ENCODE data around the gene CNTD1. TPM values are rescaled to one million over a fixed set of nuclear protein-coding genes. Genes with fewer than 3 reads are reported as not detected.

CNTD1 gene
- total RNA-seq, 1 donor from 2014 or later: 0.20 TPM

GRCh38 chr17:42806249-42806648, 7.6 kb downstream of the CNTD1 start:
- DNase-seq: no peak

- no peak for DNase-seq
Observed at GRCh38 chr17:42809250-42809649, 10.6 kb downstream of the CNTD1 start.

GRCh38 chr17:42814633-42815399, 16.2 kb downstream of the CNTD1 start:
- no peak for DNase-seq

GRCh38 chr17:42817866-42818265, 19.2 kb downstream of the CNTD1 start:
- no peak for DNase-seq

- no peak for DNase-seq
Observed at GRCh38 chr17:42818379-42818778, 19.7 kb downstream of the CNTD1 start.

GRCh38 chr17:42819939-42820535, 21.4 kb downstream of the CNTD1 start:
- no peak for DNase-seq

- no peak for DNase-seq
Observed at GRCh38 chr17:42821176-42821575, 22.5 kb downstream of the CNTD1 start.

- no peak for DNase-seq
Observed at GRCh38 chr17:42827472-42827871, 28.8 kb downstream of the CNTD1 start.

- DNase-seq: no peak
Observed at GRCh38 chr17:42830971-42831370, 32.3 kb downstream of the CNTD1 start.

- peak; percentile 45 for DNase-seq
Observed at GRCh38 chr17:42832213-42832933, 33.7 kb downstream of the CNTD1 start.

GRCh38 chr17:42832934-42833766, 34.5 kb downstream of the CNTD1 start, which contains the start of gene PSME3:
Gene PSME3, plus strand, starts transcription at chr17:42833397. Its CDS starts 235 bp downstream, at chr17:42833632.
- peak; percentile 72 for DNase-seq

- DNase-seq: no peak
Observed at GRCh38 chr17:42833767-42834422, 35.2 kb downstream of the CNTD1 start.

GRCh38 chr17:42835732-42836131, 37.1 kb downstream of the CNTD1 start:
- DNase-seq: no peak

GRCh38 chr17:42841975-42842685, 43.5 kb downstream of the CNTD1 start:
- no peak for DNase-seq

GRCh38 chr17:42843358-42843934, 44.8 kb downstream of the CNTD1 start:
- peak; percentile 54 for DNase-seq

GRCh38 chr17:42844271-42844670, 45.6 kb downstream of the CNTD1 start, which contains the start of gene AOC2:
Gene AOC2, plus strand, starts transcription at chr17:42844580. Its CDS starts 47 bp downstream, at chr17:42844627.
- DNase-seq: no peak

GRCh38 chr17:42844761-42845555, 46.3 kb downstream of the CNTD1 start:
- no peak for DNase-seq

- no peak for DNase-seq
Observed at GRCh38 chr17:42845556-42845917, 46.9 kb downstream of the CNTD1 start.

- no peak for DNase-seq
Observed at GRCh38 chr17:42845918-42846593, 47.4 kb downstream of the CNTD1 start.
